Left lung (tissue), 14 donors: ENCODE data around the gene SBNO2. TPM values are rescaled to one million over a fixed set of nuclear protein-coding genes. Genes with fewer than 3 reads are reported as not detected.

Source experiments
- ATAC-seq: fragments of 200-7000 bp; cut with Tn5 transposase; one replicate; pipeline ENCODE4 v1.9.1; 2020; ENCODE audit warnings: moderate library complexity
- DNase-seq, 4 donors: peaks; one replicate each; pipeline ENCODE4 v3.0.0-alpha.2; 2013 to 2020
- H3K27ac ChIP-seq, 2 donors: fragments of 200-600 bp; sonication (generic) in 1 of 2; one replicate each; pipeline versions ENCODE4 v1.5.0 to v1.8.0; 2020 to 2021
- H3K27me3 ChIP-seq, 2 donors: fragments of 200-600 bp; sonication (generic) in 1 of 2; one replicate each; pipeline versions ENCODE4 v1.5.0 to v1.8.0; 2020 to 2021
- H3K36me3 ChIP-seq, 2 donors: fragments of 200-600 bp; sonication (generic) in 1 of 2; one replicate each; pipeline versions ENCODE4 v1.5.0 to v1.8.0; 2020 to 2021
- H3K4me1 ChIP-seq, 2 donors: fragments of 200-600 bp; one replicate each; pipeline ENCODE4 v1.8.0; 2021
- H3K4me3 ChIP-seq, 2 donors: fragments of 200-600 bp; sonication (generic) in 1 of 2; one replicate each; pipeline versions ENCODE4 v1.5.0 to v1.8.0; 2020 to 2021; ENCODE audit warnings: mild to moderate bottlenecking in 1 of 2
- H3K9me3 ChIP-seq, 2 donors: fragments of 200-600 bp; sonication (generic) in 1 of 2; one replicate each; pipeline versions ENCODE4 v1.5.0 to v1.8.0; 2020 to 2021
- CTCF ChIP-seq, 2 donors: fragments of 200-600 bp; sonication (generic) in 1 of 2; IDR thresholded peaks; one replicate each; pipeline versions ENCODE4 v1.5.0 to v1.8.0; 2021; ENCODE audit warnings: antibody characterized with exemption in 2 of 2
- intact Hi-C, 2 donors: fragments of 100-400 bp; cut with DNase I; formaldehyde crosslinking; loops; one replicate each; pipeline versions ENCODE4 v1.11.2 to v1.14.2; 2022
- long read RNA-seq, 12 donors: library from polyadenylated mRNA in 2 of 12; unstranded in 2 of 12; transcript quantifications; one replicate each; pipeline ENCODE4 v2.0.0 and lab custom pipeline, GENCODE V29; 2019 to 2026
- polyA plus RNA-seq, 6 donors: library from polyadenylated mRNA; unstranded; fragments of 120-200 nt; gene quantifications; one replicate each; pipeline ENCODE4 v1.2.1, GENCODE V29; 2013; ENCODE audit not compliant: insufficient read length in 6 of 6
- total RNA-seq, 2 donors: library from RNA; stranded (reverse); fragmentation: NEBNext Ultra II Directional; extraction: Animal tissue kit (Norgen Biotek cat#: 25700); gene quantifications; one replicate each; pipeline ENCODE4 v1.2.1, GENCODE V29; 2021
- donor health status: DM: no; HTN: yes; CAD: no.
- donor health status: DM: no; HTN: no; CAD: no.

Gene SBNO2
- 100 to 1,000 TPM in 1 of 2 donors, 10 to 100 TPM in 1; 68.3 to 119 TPM for total RNA-seq
- polyA plus RNA-seq: 10 to 100 TPM; 17.9 to 25.5 (median 22.5) TPM
- long read RNA-seq, donor 1, partial matches to known transcripts: 484 of 506 reads
- long read RNA-seq, donor 1, other reads (novel, unspliced or antisense): 22 of 506 reads
- long read RNA-seq, donor 2, full-length matches to known transcripts: 2 of 2 reads
- long read RNA-seq, donor 2, partial matches to known transcripts: 0 of 2 reads
- long read RNA-seq, donor 2, other reads (novel, unspliced or antisense): 0 of 2 reads
- long read RNA-seq, donor 3: 0 reads
- long read RNA-seq, donor 4, partial matches to known transcripts: 0 of 1 reads
- long read RNA-seq, donor 4, other reads (novel, unspliced or antisense): 1 of 1 reads
- long read RNA-seq, donor 5, full-length matches to known transcripts: 2 of 2 reads
- long read RNA-seq, donor 5, partial matches to known transcripts: 0 of 2 reads
- long read RNA-seq, donor 5, other reads (novel, unspliced or antisense): 0 of 2 reads
- long read RNA-seq, donor 6: 0 reads
- long read RNA-seq, donor 7, full-length matches to known transcripts: 3 of 3 reads
- long read RNA-seq, donor 7, partial matches to known transcripts: 0 of 3 reads
- long read RNA-seq, donor 7, other reads (novel, unspliced or antisense): 0 of 3 reads
- long read RNA-seq, donor 8: 0 reads
- long read RNA-seq, donor 9: 0 reads
- long read RNA-seq, donor 10, partial matches to known transcripts: 0 of 3 reads
- long read RNA-seq, donor 10, other reads (novel, unspliced or antisense): 3 of 3 reads
- long read RNA-seq, donor 11: 0 reads
- long read RNA-seq, donor 12, full-length matches to known transcripts: 2 of 20 reads
- long read RNA-seq, donor 12, partial matches to known transcripts: 8 of 20 reads
- long read RNA-seq, donor 12, other reads (novel, unspliced or antisense): 10 of 20 reads

GRCh38 chr19:1173845-1174809 lies at the start of gene SBNO2:
Gene SBNO2 (minus strand): TSS chr19:1174268. CDS start chr19:1154276, 19,992 bp downstream.
- no peaks in the 10 kb centered on the region for H3K27me3 ChIP-seq
- ATAC-seq: peak; percentile 76
- peak in 3 of 4 donors; percentile 87 to 95 (median 91) for DNase-seq
- H3K36me3 ChIP-seq: peaks cover 0 to 4% of the 10 kb centered on the region in 2 donors
- peak in 1 of 2 donors; percentile 14 for TF ChIP-seq CTCF (IDR thresholded peaks at IDR 0.05)
- H3K4me1 ChIP-seq: peaks cover 23 to 87% of the 10 kb centered on the region in 2 donors
- intact Hi-C loops: no loop called here
- H3K9me3 ChIP-seq: no peaks in the 10 kb centered on the region
- H3K4me3 ChIP-seq: peak within 1 kb of the TSS; percentile 73 to 85
- H3K27ac ChIP-seq: peak within 1 kb of the TSS; percentile 93 to 95

- Histone ChIP-seq H3K4me1 (peaks cover 0 to 6% of the 10 kb centered on the region in 2 donors), H3K27ac (no peak overlapping the region), H3K27me3 (no peaks in the 10 kb centered on the region), H3K9me3 (no peaks in the 10 kb centered on the region), H3K4me3 (no peak overlapping the region), H3K36me3 (peaks cover 0 to 87% of the 10 kb centered on the region in 2 donors)
- intact Hi-C loops: no loop called here
- DNase-seq: no peak
- TF ChIP-seq CTCF (IDR thresholded peaks at IDR 0.05): peak in 1 of 2 donors; percentile 33
- peak; percentile 3 for ATAC-seq
Measured at GRCh38 chr19:1223018-1223855, 49.2 kb upstream of the SBNO2 start.

GRCh38 chr19:1222394-1222793 lies 48.3 kb upstream of the SBNO2 start:
- no peak for TF ChIP-seq CTCF (IDR thresholded peaks at IDR 0.05)
- Histone ChIP-seq H3K9me3 (no peaks in the 10 kb centered on the region), H3K4me3 (no peak overlapping the region), H3K4me1 (peaks cover 3 to 10% of the 10 kb centered on the region in 2 donors), H3K27me3 (no peaks in the 10 kb centered on the region), H3K36me3 (peaks cover 0 to 78% of the 10 kb centered on the region in 2 donors), H3K27ac (no peak overlapping the region)
- intact Hi-C loops: no loop called here
- no peak for ATAC-seq
- DNase-seq: no peak

- TF ChIP-seq CTCF (IDR thresholded peaks at IDR 0.05): no peak
- H3K4me1 ChIP-seq: peaks cover 4 to 10% of the 10 kb centered on the region in 2 donors
- peaks cover 0 to 73% of the 10 kb centered on the region in 2 donors for H3K36me3 ChIP-seq
- H3K4me3 ChIP-seq: no peak overlapping the region
- no peaks in the 10 kb centered on the region for H3K27me3 ChIP-seq
- ATAC-seq: no peak
- intact Hi-C loops: no loop called here
- no peak overlapping the region for H3K27ac ChIP-seq
- H3K9me3 ChIP-seq: no peaks in the 10 kb centered on the region
- DNase-seq: no peak
Measured at GRCh38 chr19:1221904-1222255, 47.8 kb upstream of the SBNO2 start.
